AG04450 (cell line): Measurements from ENCODE around the gene PRM3. TPM values are rescaled to one million over a fixed set of nuclear protein-coding genes. Genes with fewer than 3 reads are reported as not detected.

Source experiments
- CTCF ChIA-PET: fragments of 300-600, 350-600 bp; formaldehyde crosslinking; extraction: SDS; loops from one replicate; lab custom pipeline; 2022; ENCODE audit warnings: antibody characterized with exemption, inconsistent platforms; lab: Charles Lee
- POLR2A ChIA-PET: fragments of 350-600 bp; formaldehyde crosslinking; extraction: SDS; loops from one replicate; lab custom pipeline; 2021; ENCODE audit warnings: antibody characterized with exemption, inconsistent platforms; lab: Yijun Ruan, JAX
- DNase-seq: peaks from one replicate; pipeline ENCODE4 v3.0.0-alpha.2; 2011; ENCODE audit warnings: low read depth, low spot score
- H3K27ac ChIP-seq: one replicate; pipeline ENCODE4 v1.5.1; 2012; ENCODE audit warnings: low read depth, low read length, control low read depth
- H3K27me3 ChIP-seq: one replicate; pipeline ENCODE4 v1.6.0; 2012; ENCODE audit warnings: low read length; ENCODE audit not compliant: control insufficient read depth, insufficient read depth
- H3K4me3 ChIP-seq: 2 replicates; pipeline ENCODE4 v1.5.1; 2011; ENCODE audit warnings: mild to moderate bottlenecking, low read depth, low read length, control low read depth
- H3K9me3 ChIP-seq: 2 replicates; pipeline ENCODE4 v1.5.1; 2012; ENCODE audit warnings: low read length; ENCODE audit not compliant: control insufficient read depth, insufficient read depth
- CTCF ChIP-seq: IDR thresholded peaks from 2 replicates; pipeline ENCODE4 v1.5.1; 2011; ENCODE audit warnings: low read depth, low read length, control low read depth, inconsistent platforms
- polyA plus RNA-seq: library from polyadenylated mRNA; depleted of rRNA; stranded (reverse); fragments of >200 nt; gene quantifications from 2 replicates; pipeline ENCODE4 v1.2.3, GENCODE V29; 2011

PRM3 gene
- polyA plus RNA-seq, 1 experiment = not detected

GRCh38 chr16:11306997-11307638 is 33.7 kb upstream of the PRM3 start:
- Histone ChIP-seq H3K4me3 (no peak overlapping the region), H3K27ac (no peak overlapping the region), H3K9me3 (no peaks in the 10 kb centered on the region; the same call in 1 of the 2 replicates), H3K27me3 (no peaks in the 10 kb centered on the region)
- ChIA-PET CTCF (no interaction called here), POLR2A (interaction anchor here (0.6 kb wide), 1 partner anchor 10 kb away, joined by 3 read pairs; no protein-coding TSS in a partner anchor)
- no peak for DNase-seq
- TF ChIP-seq CTCF = no peak

- no peaks in the 10 kb centered on the region; the same call in 1 of the 2 replicates for H3K9me3 ChIP-seq
- no peak for TF ChIP-seq CTCF
- ChIA-PET POLR2A (no interaction called here), CTCF (no interaction called here)
- no peak overlapping the region for H3K4me3 ChIP-seq
- DNase-seq = no peak
- no peaks in the 10 kb centered on the region for H3K27me3 ChIP-seq
- H3K27ac ChIP-seq = no peak overlapping the region
These were observed 33.0 kb upstream of the PRM3 start for GRCh38 chr16:11306381-11306780.

- ChIA-PET POLR2A (interaction anchor here (0.6 kb wide), 1 partner anchor 226 kb away, joined by 3 read pairs; no protein-coding TSS in a partner anchor), CTCF (no interaction called here)
- Histone ChIP-seq H3K9me3 (no peaks in the 10 kb centered on the region; the same call in 1 of the 2 replicates), H3K4me3 (no peak overlapping the region), H3K27me3 (no peaks in the 10 kb centered on the region), H3K27ac (no peak overlapping the region)
- no peak for TF ChIP-seq CTCF
- no peak for DNase-seq
These were observed 30.1 kb upstream of the PRM3 start for GRCh38 chr16:11303405-11304138.

GRCh38 chr16:11302977-11303376 is 29.5 kb upstream of the PRM3 start:
- ChIA-PET CTCF (no interaction called here), POLR2A (no interaction called here)
- TF ChIP-seq CTCF = no peak
- Histone ChIP-seq H3K9me3 (no peaks in the 10 kb centered on the region; the same call in 1 of the 2 replicates), H3K27ac (no peak overlapping the region), H3K27me3 (no peaks in the 10 kb centered on the region), H3K4me3 (no peak overlapping the region)
- no peak for DNase-seq
